KMS-11 (cell line): ENCODE results near the gene FAM227A.

Experiments used
- H2AFZ ChIP-seq: fragments of 200-600 bp; sonication (generic); 2 replicates; pipeline ENCODE4 v1.6.1; 2016; ENCODE audit warnings: antibody characterized with exemption, mixed run types, low read depth
- H3K27ac ChIP-seq: fragments of 200-600 bp; sonication (generic); 2 replicates; pipeline ENCODE4 v1.6.1; 2016; ENCODE audit warnings: mild to moderate bottlenecking, mixed run types
- H3K27me3 ChIP-seq: fragments of 200-600 bp; sonication (generic); 2 replicates; pipeline ENCODE4 v1.6.1; 2017; ENCODE audit warnings: mild to moderate bottlenecking, low read depth, mixed run types, moderate library complexity; ENCODE audit not compliant: insufficient read depth
- H3K36me3 ChIP-seq: fragments of 200-600 bp; sonication (generic); 2 replicates; pipeline ENCODE4 v1.6.1; 2017; ENCODE audit warnings: mild to moderate bottlenecking, mixed run types; ENCODE audit not compliant: insufficient read depth
- H3K4me1 ChIP-seq: fragments of 200-600 bp; sonication (generic); 2 replicates; pipeline ENCODE4 v1.6.1; 2016; ENCODE audit warnings: mild to moderate bottlenecking, low read depth, mixed run types; ENCODE audit not compliant: poor library complexity, severe bottlenecking
- H3K4me2 ChIP-seq: fragments of 200-600 bp; sonication (generic); 2 replicates; pipeline ENCODE4 v1.7.0; 2016; ENCODE audit warnings: mild to moderate bottlenecking, mixed run types
- H3K4me3 ChIP-seq: fragments of 200-600 bp; sonication (generic); IDR thresholded peaks from 2 replicates; pipeline ENCODE4 v1.6.1; 2017; ENCODE audit warnings: low read depth, low read length, mixed read lengths; ENCODE audit not compliant: insufficient read depth
- H3K79me2 ChIP-seq: fragments of 200-600 bp; sonication (generic); 2 replicates; pipeline ENCODE4 v1.6.1; 2016; ENCODE audit warnings: low read depth, mixed run types; ENCODE audit not compliant: insufficient read depth
- H3K9ac ChIP-seq: fragments of 200-600 bp; sonication (generic); 2 replicates; pipeline ENCODE4 v1.6.1; 2016; ENCODE audit warnings: mild to moderate bottlenecking, mixed run types
- H4K20me1 ChIP-seq: fragments of 200-600 bp; sonication (generic); 2 replicates; pipeline ENCODE4 v1.6.1; 2016; ENCODE audit warnings: mild to moderate bottlenecking, mixed run types; ENCODE audit not compliant: insufficient read depth
- TF ChIP-seq, protein P1 (sequence below): fragments of 200-600 bp; sonication (generic); conservative IDR thresholded peaks from 2 replicates; pipeline ENCODE4 v1.6.1; 2017; ENCODE audit warnings: low read depth, mild to moderate bottlenecking, antibody characterized with exemption, low read length, moderate library complexity, mixed read lengths

The FAM227A gene

GRCh38 chr22:38612217-38613006 is 43.8 kb downstream of the FAM227A start:
- Histone ChIP-seq H3K9ac (no peak overlapping the region), H3K4me3 (no peak overlapping the region), H3K4me1 (no peaks in the 10 kb centered on the region), H4K20me1 (no peaks in the 10 kb centered on the region), H3K79me2 (no peaks in the 10 kb centered on the region), H3K27me3 (no peaks in the 10 kb centered on the region), H3K27ac (no peak overlapping the region), H3K36me3 (no peaks in the 10 kb centered on the region), H3K4me2 (no peak overlapping the region), H2AFZ (no peak overlapping the region)
- TF ChIP-seq, protein P1, sequence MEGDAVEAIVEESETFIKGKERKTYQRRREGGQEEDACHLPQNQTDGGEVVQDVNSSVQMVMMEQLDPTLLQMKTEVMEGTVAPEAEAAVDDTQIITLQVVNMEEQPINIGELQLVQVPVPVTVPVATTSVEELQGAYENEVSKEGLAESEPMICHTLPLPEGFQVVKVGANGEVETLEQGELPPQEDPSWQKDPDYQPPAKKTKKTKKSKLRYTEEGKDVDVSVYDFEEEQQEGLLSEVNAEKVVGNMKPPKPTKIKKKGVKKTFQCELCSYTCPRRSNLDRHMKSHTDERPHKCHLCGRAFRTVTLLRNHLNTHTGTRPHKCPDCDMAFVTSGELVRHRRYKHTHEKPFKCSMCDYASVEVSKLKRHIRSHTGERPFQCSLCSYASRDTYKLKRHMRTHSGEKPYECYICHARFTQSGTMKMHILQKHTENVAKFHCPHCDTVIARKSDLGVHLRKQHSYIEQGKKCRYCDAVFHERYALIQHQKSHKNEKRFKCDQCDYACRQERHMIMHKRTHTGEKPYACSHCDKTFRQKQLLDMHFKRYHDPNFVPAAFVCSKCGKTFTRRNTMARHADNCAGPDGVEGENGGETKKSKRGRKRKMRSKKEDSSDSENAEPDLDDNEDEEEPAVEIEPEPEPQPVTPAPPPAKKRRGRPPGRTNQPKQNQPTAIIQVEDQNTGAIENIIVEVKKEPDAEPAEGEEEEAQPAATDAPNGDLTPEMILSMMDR = no peak

DNA sequence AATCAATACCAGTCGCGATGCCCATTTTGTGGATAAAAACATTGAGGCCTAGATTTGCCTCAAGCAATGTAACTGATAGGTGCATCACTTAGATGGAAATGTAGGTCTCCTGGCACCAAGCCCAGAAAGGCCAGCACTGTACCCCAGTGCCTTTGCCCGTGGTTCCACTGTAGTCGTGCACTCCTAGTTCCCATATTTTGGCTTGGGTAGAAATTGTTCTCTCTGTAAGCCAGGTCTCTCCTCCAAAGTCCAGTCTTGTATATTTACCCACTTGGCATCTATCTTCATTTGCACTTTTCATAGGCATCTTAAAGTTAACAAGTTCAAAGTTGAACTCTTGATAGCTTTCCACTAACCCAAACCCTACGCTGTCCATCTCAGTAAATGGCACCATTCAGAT is 44.6 kb downstream of the FAM227A start:
- Histone ChIP-seq H3K27ac (no peak overlapping the region), H3K4me3 (no peak overlapping the region), H3K36me3 (no peaks in the 10 kb centered on the region), H4K20me1 (no peaks in the 10 kb centered on the region), H2AFZ (no peak overlapping the region), H3K79me2 (no peaks in the 10 kb centered on the region), H3K27me3 (no peaks in the 10 kb centered on the region), H3K4me2 (no peak overlapping the region), H3K4me1 (no peaks in the 10 kb centered on the region), H3K9ac (no peak overlapping the region)
- TF ChIP-seq, protein P1 = no peak

DNA sequence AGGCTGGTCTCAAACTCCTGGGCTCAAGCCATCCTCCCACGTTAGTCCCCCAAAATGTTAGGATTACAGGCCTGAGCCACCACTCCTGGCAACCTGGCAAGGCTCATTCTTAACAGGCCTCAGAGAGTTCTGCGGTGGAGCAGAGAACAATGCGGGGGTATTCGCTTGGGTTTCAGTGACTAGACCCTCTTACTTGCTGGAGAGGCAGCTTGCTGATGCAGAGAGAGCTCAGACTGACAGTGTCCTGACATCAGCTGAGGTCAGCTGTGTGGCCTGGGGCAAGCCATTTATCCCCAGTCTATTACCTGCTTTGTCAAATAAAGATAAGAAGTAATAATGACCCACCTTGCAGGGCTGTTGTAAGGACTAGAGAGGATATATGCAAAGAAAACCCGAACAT is 46.0 kb downstream of the FAM227A start:
- no peaks in the 10 kb centered on the region for H4K20me1 ChIP-seq
- no peaks in the 10 kb centered on the region for H3K27me3 ChIP-seq
- H3K4me1 ChIP-seq = no peaks in the 10 kb centered on the region
- H3K27ac ChIP-seq = no peak overlapping the region
- H3K36me3 ChIP-seq = no peaks in the 10 kb centered on the region
- no peak overlapping the region for H3K4me2 ChIP-seq
- no peak overlapping the region for H3K9ac ChIP-seq
- H2AFZ ChIP-seq = no peak overlapping the region
- H3K79me2 ChIP-seq = no peaks in the 10 kb centered on the region
- TF ChIP-seq, protein P1 = no peak
- H3K4me3 ChIP-seq = no peak overlapping the region

- no peak overlapping the region for H3K4me3 ChIP-seq
- no peaks in the 10 kb centered on the region for H4K20me1 ChIP-seq
- no peak overlapping the region for H3K4me2 ChIP-seq
- H3K79me2 ChIP-seq = no peaks in the 10 kb centered on the region
- TF ChIP-seq, protein P1 = no peak
- H2AFZ ChIP-seq = no peak overlapping the region
- no peaks in the 10 kb centered on the region for H3K36me3 ChIP-seq
- no peak overlapping the region for H3K27ac ChIP-seq
- H3K27me3 ChIP-seq = no peaks in the 10 kb centered on the region
- H3K9ac ChIP-seq = no peak overlapping the region
- no peaks in the 10 kb centered on the region for H3K4me1 ChIP-seq
Observed at GRCh38 chr22:38608992-38609750, 47.0 kb downstream of the FAM227A start.
